Muscle layer of colon (tissue), 2 donors: ENCODE measurements around the gene GNG7.
"Not testable (repeated sequence)": the region's sequence is repeated elsewhere in the genome, so short reads cannot be mapped to it uniquely, and the experiment has no call there.

ENCODE experiments used
- H3K27ac ChIP-seq: one replicate; pipeline ENCODE4 v1.7.0; 2013; ENCODE audit warnings: low read depth, mild to moderate bottlenecking, low read length, moderate library complexity
- H3K27me3 ChIP-seq, 2 donors: one replicate each; pipeline ENCODE4 v1.7.0; 2013; ENCODE audit warnings: low read length in 2 of 2, mild to moderate bottlenecking in 2 of 2; ENCODE audit not compliant: insufficient read depth in 2 of 2, control insufficient read depth in 1 of 2
- H3K36me3 ChIP-seq: one replicate; pipeline ENCODE4 v1.7.0; 2013; ENCODE audit warnings: mild to moderate bottlenecking, low read length; ENCODE audit not compliant: insufficient read depth
- H3K4me1 ChIP-seq: one replicate; pipeline ENCODE4 v1.7.0; 2013; ENCODE audit warnings: mild to moderate bottlenecking, low read length; ENCODE audit not compliant: insufficient read depth
- H3K4me3 ChIP-seq, 2 donors: one replicate each; pipeline ENCODE4 v1.7.0; 2013; ENCODE audit warnings: low read length in 2 of 2, low read depth in 1 of 2, mild to moderate bottlenecking in 1 of 2, moderate library complexity in 1 of 2
- H3K9ac ChIP-seq: one replicate; pipeline ENCODE4 v1.7.0; 2013; ENCODE audit warnings: low read length
- H3K9me3 ChIP-seq: one replicate; pipeline ENCODE4 v1.7.0; 2013; ENCODE audit warnings: mild to moderate bottlenecking, low read length
- donor health status: abdominal sarcoma.
- donor health status: Adenocarcinoma of cecum.

GNG7 gene

DNA sequence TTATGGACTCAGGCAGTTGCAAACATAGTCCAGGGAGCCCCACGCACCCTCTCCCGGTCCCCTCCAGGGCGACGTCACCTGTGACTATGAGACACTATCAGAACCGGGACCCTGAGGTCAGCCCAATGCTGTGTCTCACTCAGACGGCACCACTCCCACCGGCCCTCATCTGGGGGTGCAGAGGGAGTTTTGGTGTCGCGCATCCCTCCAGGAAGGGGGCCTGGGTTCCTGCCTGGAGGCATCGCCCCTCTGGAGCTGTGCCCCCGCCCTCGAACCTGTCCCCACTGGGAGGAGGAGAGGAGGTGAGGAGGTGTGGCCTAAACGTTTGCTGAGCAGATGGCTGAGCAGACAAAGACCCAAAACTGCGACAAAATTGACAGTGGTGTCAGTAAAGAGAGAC, 175.3 kb downstream of the GNG7 start:
- Histone ChIP-seq H3K27ac (no peak overlapping the region), H3K4me1 (no peaks in the 10 kb centered on the region), H3K4me3 (no peak overlapping the region), H3K27me3 (no peaks in the 10 kb centered on the region), H3K36me3 (no peaks in the 10 kb centered on the region), H3K9ac (no peak overlapping the region), H3K9me3 (no peaks in the 10 kb centered on the region)

DNA sequence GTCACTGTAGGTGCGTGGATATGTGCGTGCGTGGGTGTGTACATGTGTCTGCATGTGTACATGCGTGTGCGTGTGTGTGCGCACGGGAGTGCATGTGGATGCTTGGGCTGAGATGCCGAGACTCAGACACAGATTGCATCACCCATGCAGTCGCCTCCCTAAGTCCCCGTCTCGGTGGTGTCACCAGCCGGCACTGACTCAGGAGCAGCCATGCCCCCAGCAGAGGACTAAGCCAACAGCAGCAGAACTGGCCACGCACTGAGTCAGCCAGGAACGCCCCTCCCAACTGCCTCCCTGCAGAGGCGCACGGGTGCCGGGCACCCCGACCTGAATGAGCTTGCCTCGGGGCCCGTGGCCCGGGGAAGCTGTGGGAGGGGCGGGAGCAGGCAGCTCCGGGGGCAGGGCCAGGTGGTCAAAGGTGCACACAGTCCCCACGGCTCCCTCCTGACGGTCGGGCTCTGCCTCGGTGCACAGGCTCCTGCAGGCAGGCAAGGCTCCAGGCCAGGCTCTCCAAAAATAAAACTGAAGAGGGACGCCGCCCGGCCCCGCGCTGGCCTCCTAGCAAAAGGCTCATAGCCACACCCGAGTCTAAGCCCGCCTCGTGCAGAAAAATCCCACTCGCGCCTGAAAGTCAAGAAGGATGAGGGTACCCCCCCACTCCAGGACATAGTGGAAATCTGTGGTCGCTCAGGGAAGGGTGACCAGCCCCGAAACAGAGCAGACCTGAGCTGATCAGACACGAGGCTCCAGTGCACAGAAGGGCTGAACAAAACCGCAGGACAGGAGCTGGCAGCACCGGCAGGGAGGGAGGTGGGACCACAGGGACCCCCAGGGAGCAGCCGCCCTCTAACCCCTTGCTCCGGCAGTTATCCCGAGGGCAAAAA, 177.4 kb downstream of the GNG7 start:
- no peak overlapping the region for H3K27ac ChIP-seq
- H3K9ac ChIP-seq = no peak overlapping the region
- no peak overlapping the region for H3K4me3 ChIP-seq
- no peaks in the 10 kb centered on the region for H3K27me3 ChIP-seq
- H3K4me1 ChIP-seq = no peaks in the 10 kb centered on the region
- no peaks in the 10 kb centered on the region for H3K9me3 ChIP-seq
- H3K36me3 ChIP-seq = no peaks in the 10 kb centered on the region

DNA sequence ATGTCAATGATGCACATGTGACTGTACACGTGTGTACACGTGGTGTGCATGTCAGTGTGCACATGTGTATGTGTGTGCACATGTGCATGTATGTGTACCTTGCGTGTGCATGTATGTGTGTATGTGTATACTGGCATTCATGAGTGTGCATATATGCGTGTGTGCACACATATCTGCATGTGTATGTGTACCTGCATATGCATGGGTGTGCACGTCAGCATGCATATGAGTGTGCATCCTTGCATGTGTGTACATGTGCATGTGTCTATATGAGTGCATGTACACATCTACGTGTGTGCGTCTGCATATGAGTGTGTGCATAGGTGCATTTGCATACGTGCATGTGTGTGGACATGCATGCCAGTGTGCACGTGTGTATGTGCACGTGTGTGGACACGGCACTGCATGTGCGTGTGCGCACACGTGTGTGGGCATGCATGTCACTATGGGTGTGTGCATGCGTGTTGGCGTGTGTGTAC, 178.1 kb downstream of the GNG7 start:
- Histone ChIP-seq H3K4me1 (no peaks in the 10 kb centered on the region), H3K9me3 (no peaks in the 10 kb centered on the region), H3K36me3 (no peaks in the 10 kb centered on the region), H3K4me3 (no peak overlapping the region), H3K27me3 (no peaks in the 10 kb centered on the region), H3K9ac (no peak overlapping the region), H3K27ac (no peak overlapping the region)

DNA sequence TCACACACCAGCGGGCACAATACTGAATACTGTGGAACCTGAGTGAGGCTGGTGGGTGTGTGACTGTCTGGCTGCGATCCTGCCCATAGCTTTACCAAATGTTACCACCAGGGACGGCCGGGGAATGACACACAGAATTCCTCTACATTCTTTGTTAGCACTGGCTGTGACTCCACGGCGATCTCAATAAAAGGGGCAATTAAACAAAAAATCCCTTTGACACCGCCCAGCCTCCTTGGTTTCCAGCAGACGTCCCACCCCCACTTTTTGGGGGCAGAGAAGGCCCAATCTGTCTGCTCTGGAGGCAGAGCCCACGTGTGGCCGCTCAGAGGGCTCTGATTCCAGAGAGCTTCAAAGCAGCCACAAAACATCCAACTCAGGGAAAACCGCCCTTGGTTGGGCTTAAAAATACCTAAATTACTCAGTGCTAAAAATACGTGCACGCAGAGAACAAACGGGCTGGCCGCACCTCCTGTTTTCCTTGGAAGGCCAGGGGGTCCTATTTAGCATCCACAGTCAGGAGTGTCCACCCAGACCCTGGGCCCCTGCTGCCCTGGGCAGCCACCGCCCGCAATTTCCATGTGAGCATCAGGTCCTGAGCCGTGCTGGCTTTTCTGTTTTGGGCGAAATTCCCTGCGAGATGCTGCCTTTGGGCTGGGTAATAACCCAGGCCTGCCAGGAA, 178.7 kb downstream of the GNG7 start:
- Histone ChIP-seq H3K27ac (no peak overlapping the region), H3K36me3 (no peaks in the 10 kb centered on the region), H3K4me3 (no peak overlapping the region), H3K9me3 (no peaks in the 10 kb centered on the region), H3K27me3 (no peaks in the 10 kb centered on the region), H3K9ac (no peak overlapping the region), H3K4me1 (no peaks in the 10 kb centered on the region)

DNA sequence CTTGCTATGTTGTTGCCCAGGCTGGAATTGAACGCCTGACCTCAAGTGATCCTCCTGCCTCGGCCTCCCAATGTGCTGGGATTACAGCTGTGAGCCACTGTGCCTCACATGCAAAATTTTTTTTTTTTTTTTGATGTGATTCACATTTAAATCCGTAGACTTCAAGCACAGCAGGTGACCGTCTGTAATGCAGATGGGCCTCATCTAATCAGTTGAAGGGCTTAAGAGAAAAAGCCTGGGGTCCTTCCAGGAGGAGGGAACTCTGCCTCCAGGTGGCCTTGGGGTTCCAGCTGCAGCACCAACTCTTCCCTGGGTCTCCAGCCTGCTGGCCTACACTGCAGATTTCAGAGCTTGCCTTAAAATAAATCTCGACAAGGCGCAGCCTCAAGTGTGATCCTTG, 183.0 kb downstream of the GNG7 start:
- no peak overlapping the region for H3K9ac ChIP-seq
- no peaks in the 10 kb centered on the region for H3K4me1 ChIP-seq
- no peaks in the 10 kb centered on the region for H3K36me3 ChIP-seq
- H3K9me3 ChIP-seq = no peaks in the 10 kb centered on the region
- no peak overlapping the region for H3K4me3 ChIP-seq
- H3K27me3 ChIP-seq = no peaks in the 10 kb centered on the region
- H3K27ac ChIP-seq = no peak overlapping the region

DNA sequence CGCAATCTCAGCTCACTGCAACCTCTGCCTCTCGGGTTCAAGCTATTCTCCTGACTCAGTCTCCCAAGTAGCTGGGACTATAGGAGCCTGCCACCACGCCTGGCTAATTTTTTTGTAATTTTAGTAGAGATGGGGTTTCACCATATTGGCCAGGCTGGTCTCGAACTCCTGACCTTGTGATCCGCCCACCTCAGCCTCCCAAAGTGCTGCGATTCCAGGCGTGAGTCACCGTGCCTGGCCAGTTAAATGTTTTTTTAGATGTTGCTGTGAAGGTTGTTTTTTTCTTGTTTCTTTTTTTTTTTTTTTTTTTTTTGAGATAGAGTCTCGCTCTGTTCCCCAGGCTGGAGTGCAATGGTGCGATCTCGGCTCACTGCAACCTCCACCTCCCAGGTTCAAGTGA, 183.6 kb downstream of the GNG7 start:
- H3K4me3 ChIP-seq, H3K27ac ChIP-seq, H3K4me1 ChIP-seq, H3K9me3 ChIP-seq, H3K27me3 ChIP-seq, H3K9ac ChIP-seq, H3K36me3 ChIP-seq: not testable (repeated sequence)

DNA sequence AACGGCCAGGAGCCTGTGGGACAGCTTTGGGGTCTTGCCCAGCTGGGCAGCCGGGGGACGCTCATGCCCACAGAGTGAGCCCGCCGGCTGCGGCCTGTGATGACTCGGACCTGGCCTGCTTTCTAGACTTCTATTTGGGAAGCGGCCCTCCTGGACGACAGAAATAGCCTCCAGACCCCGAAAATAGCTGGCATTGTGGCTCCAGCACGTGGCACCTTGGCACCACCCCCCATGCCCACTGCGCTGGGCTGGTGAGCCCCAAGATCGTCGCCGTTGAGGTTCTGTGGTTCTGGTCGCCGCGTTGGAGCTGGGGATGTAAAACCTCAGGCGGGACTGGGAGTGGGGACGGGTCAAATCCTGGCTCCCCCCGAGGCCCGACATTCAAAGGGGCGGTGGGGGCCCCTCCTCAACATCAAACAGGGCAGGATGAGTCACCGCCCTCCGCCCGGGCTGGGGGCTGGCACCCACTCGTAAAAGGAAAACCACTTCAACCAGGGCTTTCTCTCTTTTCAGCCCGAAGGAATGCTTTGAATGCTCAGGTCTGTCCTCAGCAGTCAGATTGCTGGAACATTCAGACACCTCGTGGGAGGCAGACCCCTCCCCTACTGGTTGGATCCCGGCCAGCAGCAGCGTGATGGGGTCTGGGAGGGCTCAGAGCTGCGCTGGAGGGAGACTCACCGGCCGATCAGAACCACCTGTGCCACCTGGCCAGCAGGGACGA, 184.5 kb downstream of the GNG7 start:
- H3K27me3 ChIP-seq = no peaks in the 10 kb centered on the region
- H3K4me3 ChIP-seq = no peak overlapping the region
- no peaks in the 10 kb centered on the region for H3K4me1 ChIP-seq
- H3K36me3 ChIP-seq = no peaks in the 10 kb centered on the region
- H3K27ac ChIP-seq = no peak overlapping the region
- no peak overlapping the region for H3K9ac ChIP-seq
- no peaks in the 10 kb centered on the region for H3K9me3 ChIP-seq

DNA sequence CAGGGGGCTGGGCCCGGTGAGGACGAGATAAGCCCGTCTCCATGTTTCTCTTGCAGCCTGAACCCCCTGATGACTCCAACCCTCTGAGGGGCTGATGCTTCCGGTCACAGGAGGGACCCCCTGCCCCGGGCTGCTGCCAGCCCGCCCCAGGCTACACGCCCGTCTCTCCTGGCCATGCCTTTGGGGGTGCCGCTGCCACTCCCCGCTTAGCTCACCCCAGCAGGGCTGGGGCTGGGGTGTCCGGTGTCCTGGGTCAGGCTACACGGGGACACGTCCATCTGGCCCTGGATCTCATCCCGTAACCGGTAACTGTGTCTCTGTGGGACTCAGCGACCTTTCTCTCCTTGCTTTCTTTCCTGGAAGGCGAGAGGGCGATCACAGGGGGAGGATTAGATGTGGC, 185.8 kb downstream of the GNG7 start:
- no peaks in the 10 kb centered on the region for H3K4me1 ChIP-seq
- no peak overlapping the region for H3K4me3 ChIP-seq
- H3K27me3 ChIP-seq = no peaks in the 10 kb centered on the region
- H3K36me3 ChIP-seq = no peaks in the 10 kb centered on the region
- no peak overlapping the region for H3K9ac ChIP-seq
- no peaks in the 10 kb centered on the region for H3K9me3 ChIP-seq
- H3K27ac ChIP-seq = no peak overlapping the region

DNA sequence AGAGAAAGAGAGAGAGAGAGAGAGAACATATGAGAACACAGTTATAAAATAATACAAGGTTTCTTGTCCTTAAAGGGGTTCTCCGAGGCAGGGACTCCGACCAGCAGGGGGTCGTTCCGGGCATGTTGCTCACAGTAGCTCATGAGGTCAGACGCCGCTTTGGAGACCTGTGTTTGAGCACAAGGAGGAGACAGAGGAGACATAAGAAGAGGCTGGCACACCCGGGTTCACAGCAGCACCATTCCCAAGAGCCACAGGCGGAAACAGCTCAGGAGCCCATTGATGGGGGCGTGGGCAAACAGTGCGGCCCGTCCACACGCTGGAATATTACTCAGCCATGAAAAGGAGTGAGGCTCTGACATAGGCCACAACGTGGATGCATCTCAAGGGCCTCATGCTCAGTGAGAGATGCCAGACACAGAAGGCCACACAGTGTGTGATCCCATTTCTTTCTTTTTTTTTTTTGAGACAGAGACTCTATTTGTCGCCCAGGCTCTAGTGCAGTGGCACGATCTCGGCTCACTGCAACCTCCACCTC, 187.4 kb downstream of the GNG7 start:
- H3K4me3 ChIP-seq = no peak overlapping the region
- no peaks in the 10 kb centered on the region for H3K27me3 ChIP-seq
- no peaks in the 10 kb centered on the region for H3K9me3 ChIP-seq
- H3K36me3 ChIP-seq = no peaks in the 10 kb centered on the region
- H3K9ac ChIP-seq = no peak overlapping the region
- no peaks in the 10 kb centered on the region for H3K4me1 ChIP-seq
- H3K27ac ChIP-seq = no peak overlapping the region

DNA sequence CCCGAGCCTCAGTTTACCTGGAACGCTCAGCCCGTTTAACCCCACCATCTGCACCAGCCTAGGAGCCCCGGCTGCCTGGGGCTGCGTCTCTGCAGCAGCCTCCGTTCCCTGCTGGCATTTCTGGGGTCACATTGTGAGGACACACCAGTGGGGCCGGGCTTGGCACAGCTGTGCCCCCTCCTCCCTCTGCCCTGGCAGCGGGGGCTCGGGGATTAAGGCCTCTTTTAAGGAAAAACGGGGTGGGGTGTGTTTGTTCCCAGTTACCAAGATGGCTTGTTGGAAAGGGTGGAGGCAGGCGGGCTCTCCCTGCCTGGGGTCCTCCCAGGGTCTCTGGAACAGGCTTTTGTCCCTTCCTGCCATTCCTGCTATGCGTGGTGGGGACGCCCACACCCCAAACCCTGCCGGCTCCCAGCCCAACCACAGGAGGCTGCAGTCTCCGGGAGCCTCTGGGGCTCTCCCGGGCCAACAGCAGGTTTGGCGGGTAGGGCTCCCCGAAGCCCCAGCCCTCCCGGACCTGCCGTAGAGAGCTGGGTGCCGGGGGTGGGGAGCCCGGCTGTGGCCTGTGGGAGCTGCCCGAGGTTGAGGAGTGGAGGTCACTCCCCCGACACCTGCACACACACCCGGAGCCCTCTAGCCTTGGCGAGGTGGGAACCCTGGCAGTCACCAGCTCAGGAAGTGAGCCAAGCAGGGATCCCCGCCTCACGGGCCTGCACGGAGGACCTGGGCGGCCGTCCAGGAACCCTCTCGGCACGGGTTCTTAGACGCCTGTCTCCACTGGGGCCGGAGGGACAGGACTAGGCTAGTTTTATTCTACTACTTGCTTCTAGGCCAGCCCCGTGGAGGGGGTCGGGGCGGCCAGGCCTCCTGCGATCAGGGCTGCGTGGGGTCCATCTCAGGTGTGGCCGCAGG, 189.7 kb downstream of the GNG7 start:
- Histone ChIP-seq H3K4me3 (no peak overlapping the region), H3K27ac (no peak overlapping the region), H3K36me3 (no peaks in the 10 kb centered on the region), H3K9me3 (no peaks in the 10 kb centered on the region), H3K4me1 (no peaks in the 10 kb centered on the region), H3K9ac (no peak overlapping the region), H3K27me3 (no peaks in the 10 kb centered on the region)
